AG09309 (cell line): ENCODE results near the gene EPB41L4B.

Experiments used
- DNase-seq: peaks from one replicate; pipeline ENCODE4 v3.0.0-alpha.2; 2010; ENCODE audit warnings: low read depth
- H3K4me3 ChIP-seq: 2 replicates; pipeline ENCODE4 v1.5.1; 2011; ENCODE audit warnings: mild to moderate bottlenecking, low read depth, low read length, moderate library complexity; ENCODE audit not compliant: control insufficient read depth
- CTCF ChIP-seq: IDR thresholded peaks from 2 replicates; pipeline ENCODE4 v1.5.1; 2011; ENCODE audit warnings: mild to moderate bottlenecking, low read depth, low read length, inconsistent platforms; ENCODE audit not compliant: insufficient read depth, control insufficient read depth; ENCODE audit errors: missing control alignments

The EPB41L4B gene

GRCh38 chr9:109166771-109167601, 153.9 kb downstream of the EPB41L4B start, which contains the start of gene FRRS1L:
Gene FRRS1L, minus strand, starts transcription at chr9:109167249. Its CDS starts 111 bp downstream, at chr9:109167138.
- no peak for DNase-seq
- H3K4me3 ChIP-seq = peak within 1 kb of the TSS; percentile 21
- TF ChIP-seq CTCF = no peak

DNA sequence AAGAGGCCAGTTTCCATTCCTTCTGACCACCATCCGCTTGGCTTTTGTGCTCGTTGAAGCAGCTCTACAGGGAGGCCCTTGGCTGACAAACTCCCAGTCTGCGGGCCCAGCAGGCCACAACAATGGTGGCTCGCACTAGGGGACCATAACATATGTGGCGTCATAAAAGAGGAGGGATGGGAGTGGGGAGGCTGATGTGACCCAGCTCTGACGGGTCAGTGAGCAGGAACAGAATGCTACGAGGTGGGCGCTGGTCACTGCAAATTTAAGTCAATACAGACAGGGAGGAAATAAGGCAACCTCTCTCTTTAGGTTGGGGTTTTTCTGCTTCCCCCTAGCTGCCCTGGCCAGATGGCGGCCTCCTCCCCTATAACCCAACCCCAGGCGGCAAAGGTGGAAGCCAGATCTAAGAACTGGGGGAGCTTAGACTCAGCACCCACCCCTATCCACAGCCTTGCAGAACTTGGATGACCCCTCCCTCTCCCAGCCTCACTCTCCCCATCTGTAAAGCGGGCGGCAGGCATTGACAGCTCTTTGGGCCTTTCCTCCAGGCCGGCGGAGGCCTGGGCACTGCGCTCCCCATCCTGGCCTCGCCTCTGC, 154.6 kb downstream of the EPB41L4B start:
- DNase-seq = no peak
- H3K4me3 ChIP-seq = no peak overlapping the region; the same call in 1 of the 2 replicates
- no peak for TF ChIP-seq CTCF

GRCh38 chr9:109164042-109164441, 156.8 kb downstream of the EPB41L4B start:
- TF ChIP-seq CTCF = no peak
- no peak for DNase-seq
- H3K4me3 ChIP-seq = no peak overlapping the region

DNA sequence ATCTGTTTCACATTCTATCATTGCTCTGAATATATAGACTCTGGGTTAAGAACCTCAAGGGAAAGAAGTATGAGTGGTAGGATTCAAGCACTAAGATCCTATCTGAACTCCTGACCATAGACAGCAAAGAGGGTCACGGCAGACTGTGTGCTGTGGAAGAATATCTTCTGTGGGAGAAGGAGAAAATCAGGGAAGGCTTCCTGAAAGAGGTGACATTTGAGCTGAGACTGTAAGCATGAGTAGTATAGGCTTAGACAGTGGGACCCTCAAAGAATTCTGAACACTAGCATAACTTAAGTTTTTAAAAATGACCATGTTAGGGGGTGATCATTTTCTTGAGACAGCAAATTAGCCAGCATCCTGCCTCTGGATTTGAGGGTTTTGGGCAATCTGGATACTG, 157.7 kb downstream of the EPB41L4B start:
- no peak for TF ChIP-seq CTCF
- no peak overlapping the region for H3K4me3 ChIP-seq
- DNase-seq = no peak

DNA sequence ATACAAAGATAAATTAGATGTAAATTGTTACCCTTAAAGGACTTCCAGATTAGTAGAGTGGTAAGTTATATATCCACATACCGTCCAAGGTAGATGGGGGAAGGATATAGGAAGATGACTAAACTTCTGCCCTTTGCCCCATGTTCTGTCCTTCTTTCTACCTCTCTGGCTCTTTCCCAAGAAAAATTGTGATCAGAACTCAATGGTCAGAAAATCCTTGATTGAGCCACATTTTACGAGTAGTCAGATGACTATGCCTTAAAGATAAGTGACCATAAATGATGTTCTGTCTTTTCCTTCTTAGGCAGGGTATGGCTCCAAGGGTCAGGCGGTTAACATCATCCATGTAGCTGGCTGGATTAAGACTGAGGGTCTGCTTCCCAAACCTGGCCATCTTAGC, 158.2 kb downstream of the EPB41L4B start:
- DNase-seq = no peak
- TF ChIP-seq CTCF = no peak
- no peak overlapping the region for H3K4me3 ChIP-seq

DNA sequence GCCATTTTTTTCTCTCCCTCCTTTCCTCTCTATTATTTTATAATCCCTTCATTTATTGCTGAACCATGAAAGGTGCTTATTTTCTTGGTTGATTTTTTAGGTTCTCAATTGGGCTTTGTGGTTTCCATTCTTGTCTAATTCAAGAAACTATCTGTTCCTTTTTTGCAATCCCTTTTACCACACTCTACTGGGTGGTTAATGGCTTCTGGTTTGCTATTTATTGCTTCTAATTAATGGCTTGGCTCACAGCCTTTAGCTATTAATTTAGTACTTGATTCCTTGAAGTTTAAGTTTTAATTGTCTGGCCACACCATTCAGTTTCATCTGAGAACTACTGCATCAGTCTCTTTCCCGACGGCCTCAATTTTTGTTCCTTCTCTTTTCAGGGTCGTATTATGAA, 159.4 kb downstream of the EPB41L4B start:
- TF ChIP-seq CTCF = no peak
- DNase-seq = no peak
- H3K4me3 ChIP-seq = no peak overlapping the region

DNA sequence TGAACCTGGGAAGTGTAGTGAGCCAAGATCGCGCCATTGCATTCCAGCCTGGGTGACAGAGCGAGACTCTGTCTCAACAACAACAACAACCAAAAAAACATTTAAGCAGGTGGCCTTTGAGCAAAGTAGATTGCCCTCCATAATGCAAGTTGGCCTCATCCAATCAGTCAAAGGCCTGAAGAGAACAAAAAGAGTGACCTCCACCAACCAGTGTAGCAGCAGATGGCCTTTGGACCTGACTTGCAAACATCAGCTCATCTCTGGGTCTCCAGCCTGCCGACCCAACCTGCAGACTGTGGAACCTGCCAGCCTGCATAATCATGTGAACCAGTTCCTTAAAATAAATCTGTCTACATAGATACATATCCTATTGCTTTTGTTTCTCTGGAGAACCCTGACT, 161.3 kb downstream of the EPB41L4B start:
- no peak for TF ChIP-seq CTCF
- H3K4me3 ChIP-seq = no peak overlapping the region
- no peak for DNase-seq
